NCI-H187 treated with DMSO at 0.1 percent for 48 hours (cell line): ENCODE measurements around the gene PRRG2.
"Not testable (repeated sequence)": the region's sequence is repeated elsewhere in the genome, so short reads cannot be mapped to it uniquely, and the experiment has no call there.

Experiments used
- DNase-seq: peaks from one replicate; lab custom pipeline; 2025; lab: John Stamatoyannopoulos, UW

PRRG2 gene

DNA sequence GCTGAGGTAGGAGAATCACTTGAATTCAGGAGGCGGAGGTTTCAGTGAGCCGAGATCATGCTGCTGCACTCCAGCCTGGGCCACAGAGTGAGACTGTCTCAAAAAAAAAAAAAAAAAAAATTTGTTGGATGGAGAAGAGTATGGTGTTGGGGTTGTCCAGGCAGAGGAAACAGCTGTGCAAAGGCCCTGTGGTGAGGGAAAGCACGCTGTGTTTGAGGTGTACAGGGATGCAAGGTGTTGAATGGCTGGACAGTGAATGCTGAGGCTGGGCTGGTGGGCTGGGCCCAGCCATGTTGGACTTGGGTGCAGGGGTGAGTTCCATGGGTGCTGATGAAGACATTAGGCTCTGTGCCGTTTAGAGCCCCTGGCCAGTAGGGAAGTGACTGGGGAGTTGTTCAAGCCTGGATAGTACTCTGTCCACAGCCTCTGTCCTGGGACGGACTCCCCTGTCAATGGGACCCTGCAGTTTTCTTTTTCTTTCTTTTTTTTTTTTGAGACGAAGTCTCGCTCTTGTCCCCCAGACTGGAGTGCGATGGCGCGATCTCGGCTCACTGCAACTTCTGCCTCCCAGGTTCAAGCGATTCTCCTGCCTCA lies 28.5 kb downstream of the PRRG2 start:
- DNase-seq: no peak

DNA sequence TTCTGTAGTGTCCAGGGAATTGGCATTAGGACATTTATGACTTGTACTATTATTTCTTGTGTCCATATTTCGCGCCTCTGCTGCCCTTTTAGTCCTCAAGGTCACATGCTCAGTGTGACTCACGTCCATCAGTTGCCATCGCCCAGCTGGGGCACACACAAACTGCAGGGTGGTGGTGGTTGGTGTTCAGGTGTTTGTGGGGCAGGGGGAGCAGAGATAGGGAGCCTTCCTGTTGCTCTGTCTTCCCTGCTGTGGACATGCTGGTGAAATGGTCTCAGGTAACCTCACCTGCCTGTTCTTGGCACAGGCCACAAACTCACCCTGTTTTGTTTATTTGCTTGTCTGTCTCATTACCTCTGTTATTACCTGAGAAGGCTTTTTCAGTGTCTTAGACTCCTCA lies 32.3 kb downstream of the PRRG2 start:
- DNase-seq: no peak

DNA sequence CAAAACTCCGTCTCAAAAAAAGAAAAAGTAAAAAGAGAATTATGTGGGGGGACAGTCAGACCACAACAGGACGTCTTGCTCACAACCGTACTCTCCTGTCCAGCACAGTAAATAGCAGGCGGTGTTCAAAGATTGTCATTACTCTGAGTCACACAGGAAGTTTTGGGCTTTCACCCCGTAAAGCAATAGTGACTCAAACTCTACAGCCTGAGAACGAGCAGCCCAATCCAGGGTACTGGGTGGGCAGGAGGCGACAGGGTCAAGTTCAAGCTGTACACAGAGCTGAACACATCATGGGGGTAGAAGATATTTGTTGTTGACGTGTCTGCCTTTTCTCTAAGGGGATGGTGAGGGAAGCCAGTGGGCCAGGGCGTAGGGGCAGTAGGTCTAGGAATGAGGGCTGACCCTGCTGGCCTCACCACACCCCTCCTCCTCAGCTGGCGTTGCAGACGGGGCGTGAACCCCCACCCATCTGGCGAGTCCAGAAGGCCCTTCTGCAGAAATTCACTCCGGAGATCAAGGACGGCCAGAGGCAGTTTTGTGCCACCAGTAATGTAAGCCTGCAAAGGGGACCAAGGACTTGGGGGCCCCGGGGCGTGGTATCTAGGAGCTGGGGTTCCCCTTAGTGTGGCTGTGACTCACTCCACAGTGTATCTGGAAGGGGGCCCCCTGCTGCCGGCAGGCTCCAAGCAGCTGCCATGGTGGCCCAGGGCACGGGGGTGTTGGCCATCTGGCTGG lies 33.1 kb downstream of the PRRG2 start:
- no peak for DNase-seq

DNA sequence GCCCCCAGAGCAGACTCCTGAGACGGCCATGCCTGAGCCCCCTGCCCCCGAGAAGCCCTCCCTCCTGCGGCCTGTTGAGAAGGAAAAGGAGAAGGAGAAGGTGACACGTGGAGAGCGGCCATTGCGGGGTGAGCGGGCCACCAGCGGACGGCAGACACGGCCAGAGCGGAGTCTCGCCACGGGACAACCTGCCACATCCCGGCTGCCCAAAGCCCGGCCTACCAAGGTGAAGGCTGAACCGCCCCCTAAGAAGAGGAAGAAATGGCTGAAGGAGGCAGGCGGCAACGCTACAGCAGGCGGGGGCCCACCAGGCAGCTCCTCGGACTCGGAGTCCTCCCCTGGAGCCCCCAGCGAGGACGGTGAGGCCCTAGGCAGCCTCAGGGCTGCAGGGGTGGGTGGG lies 34.7 kb downstream of the PRRG2 start:
- DNase-seq: no peak

DNA sequence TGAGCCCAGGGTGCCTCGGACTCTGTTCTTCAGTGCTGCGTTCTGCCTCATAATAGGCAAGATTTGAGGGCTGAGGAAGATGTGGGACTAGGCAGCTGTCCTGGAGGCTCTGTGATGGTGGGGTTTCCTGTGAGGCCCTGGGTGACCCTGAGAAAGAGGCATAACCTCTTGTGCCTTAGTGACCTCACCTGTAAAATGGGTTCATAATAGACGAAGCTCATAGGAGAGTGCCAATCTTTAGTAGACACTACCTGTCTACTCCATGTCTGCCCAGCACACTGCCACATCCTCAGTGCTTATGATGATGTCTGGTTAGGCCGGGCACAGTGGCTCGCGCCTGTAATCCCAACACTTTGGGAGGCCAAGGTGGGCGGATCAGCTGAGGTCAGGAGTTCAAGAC lies 35.4 kb downstream of the PRRG2 start:
- no peak for DNase-seq

DNA sequence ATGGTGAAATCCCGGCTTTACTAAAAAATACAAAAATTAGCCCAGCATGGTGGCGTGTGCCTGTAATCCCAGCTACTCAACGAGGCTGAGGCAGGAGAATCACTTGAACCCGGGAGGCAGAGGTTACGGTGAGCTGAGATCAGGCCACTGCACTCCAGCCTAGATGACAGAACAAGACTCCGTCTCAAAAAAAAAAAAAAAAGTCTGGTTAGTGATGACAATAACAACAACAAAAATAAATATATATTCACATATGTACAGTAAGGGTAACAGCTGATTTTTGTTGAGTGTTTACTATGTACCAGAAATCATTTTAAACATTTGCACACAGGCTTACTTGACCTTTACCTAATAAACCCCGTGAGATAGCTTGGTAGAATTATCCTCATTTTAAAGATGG lies 35.8 kb downstream of the PRRG2 start:
- no peak for DNase-seq

DNA sequence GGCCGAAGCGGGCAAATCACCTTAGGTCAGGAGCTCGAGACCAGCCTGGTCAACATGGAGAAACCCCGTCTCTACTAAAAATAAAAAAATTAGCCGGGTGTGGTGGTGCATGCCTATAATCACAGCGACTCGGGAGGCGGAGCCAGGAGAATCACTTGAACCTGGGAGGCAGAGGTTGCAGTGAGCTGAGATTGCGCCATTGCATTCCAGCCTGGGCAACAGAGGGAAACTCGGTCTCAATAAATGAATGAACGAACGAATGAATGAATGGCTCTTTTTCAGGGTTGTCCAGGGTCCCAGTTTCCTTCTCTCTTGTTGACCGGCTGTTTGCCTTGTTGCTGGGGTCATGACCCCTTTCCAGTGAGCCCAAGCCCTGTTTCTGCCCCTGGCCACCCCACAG lies 36.7 kb downstream of the PRRG2 start:
- DNase-seq: not testable (repeated sequence)

DNA sequence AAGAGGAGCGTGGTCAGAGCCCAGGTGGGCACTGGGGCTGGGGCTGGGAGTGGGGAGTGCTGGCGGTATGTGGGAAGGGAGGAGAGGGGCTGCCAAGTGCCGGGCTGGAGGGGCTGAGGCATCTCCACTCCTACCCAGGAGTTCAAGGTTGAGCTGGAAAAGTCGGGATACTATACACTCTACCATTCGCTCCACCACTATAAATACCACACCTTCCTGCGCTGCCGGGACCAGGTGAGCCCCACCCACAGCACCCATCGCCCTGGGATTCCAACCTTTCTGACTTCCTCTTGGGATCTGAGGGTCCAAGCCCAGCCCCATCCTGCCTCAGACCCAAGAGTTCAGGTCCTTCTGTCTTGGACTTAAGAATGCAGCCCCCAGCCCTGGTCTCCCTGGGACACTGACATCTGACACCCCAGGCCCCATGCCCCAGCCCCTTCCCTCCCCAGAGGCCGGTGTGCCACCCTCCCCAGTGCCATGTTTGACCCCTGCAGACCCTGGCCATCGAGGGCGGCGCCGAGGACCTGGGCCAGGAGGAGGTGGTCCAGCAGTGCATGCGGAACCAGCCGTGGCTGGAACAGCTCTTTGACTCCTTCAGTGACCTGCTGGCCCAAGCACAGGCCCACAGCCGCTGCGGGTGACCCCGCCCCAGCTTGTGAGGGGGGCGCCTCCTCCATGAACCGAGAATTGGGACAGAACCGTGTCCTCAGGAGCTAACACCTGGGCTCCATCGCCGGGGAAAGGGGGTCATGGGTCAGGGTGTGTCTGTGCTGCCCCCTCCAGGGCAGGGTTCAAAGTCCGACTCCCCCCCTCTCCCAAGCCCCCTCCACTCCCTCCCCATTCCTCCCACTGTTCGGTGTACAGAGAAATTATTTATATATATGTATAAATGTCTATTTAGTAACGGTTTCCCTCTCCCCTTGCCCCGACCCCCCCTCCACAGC lies 44.1 kb downstream of the PRRG2 start:
- DNase-seq: no peak

DNA sequence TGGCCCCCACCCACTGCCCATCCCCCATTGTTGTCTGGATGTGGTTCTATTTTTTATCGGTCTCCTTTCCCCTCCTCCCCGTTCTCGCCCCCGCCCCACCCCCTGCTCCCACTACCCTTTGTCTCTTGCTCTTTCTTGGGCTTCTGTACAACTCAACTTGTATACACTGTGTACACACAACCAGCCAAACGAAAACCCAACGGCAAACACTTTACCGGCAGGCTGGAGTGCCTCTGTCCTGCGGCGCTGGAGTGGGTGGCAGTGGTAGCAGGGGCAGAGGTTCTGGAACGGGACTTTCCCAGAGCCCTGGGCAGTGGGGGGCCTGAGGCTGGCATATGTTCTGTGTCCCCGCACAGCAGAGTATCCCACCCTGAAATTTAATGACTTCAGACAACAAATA lies 45.1 kb downstream of the PRRG2 start:
- no peak for DNase-seq

DNA sequence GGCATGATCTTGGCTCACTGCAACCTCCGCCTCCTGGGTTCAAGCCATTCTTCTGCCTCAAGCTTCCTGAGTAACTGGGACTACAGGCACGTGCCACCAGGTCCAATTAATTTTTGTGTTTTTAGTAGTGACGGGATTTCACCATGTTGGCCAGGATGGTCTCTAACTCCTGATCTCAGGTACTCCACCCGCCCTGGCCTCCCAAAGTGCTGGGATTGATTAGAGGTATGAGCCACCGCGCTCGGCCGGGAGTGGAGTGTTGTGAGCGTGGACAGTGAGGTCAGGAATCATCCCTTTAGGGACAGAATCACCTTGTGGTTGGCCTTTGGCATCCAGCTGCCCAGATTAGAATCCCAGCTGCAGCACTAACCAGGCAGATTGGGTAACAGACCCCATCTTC lies 48.5 kb downstream of the PRRG2 start:
- no peak for DNase-seq

DNA sequence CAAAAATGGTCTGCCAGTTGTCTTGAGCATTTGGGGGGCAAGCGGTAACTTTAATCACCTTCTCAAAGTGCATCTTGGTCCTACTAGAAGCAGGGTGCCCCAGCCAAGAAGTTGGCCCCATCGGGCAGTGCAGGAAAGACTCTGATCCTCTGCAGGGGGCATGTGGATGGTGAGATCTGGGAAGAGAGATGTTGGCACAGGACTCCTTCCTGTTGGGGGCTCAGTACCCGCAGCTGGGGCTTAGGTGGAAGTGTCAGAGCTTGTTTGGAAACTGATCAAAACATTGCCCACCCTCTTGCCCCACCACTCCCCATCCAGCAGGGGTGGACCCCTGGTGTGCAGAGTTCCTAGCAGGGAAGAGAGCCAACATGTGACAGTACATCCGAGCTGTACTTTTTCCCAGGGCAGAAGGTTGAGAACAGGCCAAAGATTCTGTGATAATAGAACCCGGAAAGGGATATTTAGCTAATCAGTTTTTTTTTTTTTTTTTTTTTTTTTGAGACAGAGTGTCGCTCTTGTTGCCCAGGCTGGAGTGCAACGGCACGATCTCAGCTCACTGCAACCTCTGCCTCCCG lies 50.0 kb downstream of the PRRG2 start:
- no peak for DNase-seq

DNA sequence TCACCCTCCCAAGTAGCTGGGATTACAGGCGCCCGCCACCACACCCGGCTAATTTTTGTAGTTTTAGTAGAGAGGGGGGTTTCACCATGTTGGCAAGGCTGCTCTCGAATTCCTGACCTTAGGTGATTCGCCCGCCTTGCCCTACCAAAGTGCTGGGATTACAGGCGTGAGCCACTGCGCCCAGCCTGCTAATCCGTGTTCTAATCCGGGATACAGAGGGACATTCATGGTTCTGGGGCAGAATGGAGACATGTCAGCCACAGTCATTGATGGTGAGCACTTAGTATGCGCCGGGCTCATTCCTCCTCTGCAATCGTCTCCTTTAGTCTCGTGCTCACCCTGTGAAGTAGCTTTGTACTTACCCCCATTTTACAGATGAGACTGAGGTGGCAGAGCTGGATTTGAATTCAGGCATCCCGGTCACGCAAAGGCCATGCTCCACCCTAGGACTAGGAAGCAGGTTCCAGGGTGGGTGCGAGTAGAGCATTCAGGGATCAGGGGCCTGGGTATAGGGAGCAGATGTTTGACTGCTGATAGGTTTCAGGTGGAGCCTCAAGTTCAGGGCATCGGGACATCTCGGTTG lies 50.6 kb downstream of the PRRG2 start:
- DNase-seq: no peak

DNA sequence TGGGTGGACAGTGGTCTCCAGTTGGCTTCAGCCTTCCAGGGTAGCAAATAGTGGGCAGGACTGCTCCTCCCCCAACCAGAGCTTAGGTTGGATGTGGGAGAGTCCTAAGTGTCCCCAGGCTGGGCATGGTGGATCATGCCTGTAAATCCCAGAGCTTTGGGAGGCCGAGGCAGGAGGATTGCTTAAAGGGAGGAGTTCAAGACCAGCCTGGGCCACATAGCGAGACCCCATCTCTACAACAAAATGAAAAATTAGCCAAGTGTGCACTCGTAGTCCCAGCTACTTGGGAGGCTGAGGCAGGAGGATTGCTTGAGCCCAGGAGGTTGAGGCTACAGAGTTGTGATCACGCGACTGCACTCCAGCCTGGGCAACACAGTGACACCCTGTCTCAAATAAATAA lies 51.5 kb downstream of the PRRG2 start:
- no peak for DNase-seq

DNA sequence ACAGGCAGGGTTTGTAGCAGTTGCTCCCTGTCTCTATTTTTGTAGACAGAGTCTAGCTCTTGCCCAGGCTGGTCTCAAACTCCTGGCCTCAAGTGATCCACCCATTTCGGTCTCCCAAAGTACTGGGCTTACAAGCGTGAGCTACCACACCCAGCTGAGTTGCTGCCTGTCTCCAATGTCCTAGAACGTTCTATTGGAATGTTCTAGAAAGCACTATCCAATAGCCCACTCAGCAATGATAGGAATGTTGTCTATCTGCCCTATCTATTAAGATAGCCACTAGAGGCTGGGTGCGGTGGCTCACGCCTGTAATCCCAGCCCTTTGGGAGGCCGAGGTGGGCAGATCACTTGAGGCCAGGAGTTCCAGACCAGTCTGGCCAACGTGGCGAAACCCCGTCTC lies 52.2 kb downstream of the PRRG2 start:
- DNase-seq: not testable (repeated sequence)

DNA sequence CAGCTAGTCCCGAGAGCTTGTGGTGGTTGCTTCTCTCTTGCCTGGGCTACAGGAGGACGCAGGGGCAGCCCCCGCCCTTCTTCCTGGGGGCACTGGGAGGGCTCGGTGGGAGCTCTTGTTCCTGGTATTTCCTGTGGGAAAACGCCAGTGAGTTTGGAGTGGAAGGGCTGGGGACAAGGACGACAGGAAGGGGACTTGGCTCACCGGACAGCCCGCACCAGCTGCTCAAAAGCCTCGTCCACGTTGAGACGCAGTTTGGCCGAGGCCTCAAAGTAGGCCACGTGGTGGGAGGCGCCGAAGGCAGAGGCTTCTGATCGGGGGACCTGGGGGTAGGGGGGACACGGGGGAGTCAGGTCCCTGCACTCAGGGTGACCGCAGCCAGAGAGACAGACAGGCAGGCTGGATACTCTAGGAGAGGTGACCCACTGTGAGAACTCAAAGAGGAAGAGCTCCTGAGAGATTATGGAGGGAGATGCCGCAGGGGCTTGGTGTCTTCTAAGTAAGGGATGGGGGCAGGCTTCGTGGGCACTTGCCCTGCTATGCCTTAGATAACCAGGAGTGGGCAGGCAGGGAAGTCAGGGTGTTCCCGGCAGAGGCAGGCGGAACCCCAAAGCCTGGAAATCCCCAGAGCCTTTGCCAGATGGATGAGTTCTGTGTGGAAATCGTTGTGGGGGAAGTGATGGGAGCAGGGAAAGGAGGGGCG lies 54.6 kb downstream of the PRRG2 start:
- no peak for DNase-seq

DNA sequence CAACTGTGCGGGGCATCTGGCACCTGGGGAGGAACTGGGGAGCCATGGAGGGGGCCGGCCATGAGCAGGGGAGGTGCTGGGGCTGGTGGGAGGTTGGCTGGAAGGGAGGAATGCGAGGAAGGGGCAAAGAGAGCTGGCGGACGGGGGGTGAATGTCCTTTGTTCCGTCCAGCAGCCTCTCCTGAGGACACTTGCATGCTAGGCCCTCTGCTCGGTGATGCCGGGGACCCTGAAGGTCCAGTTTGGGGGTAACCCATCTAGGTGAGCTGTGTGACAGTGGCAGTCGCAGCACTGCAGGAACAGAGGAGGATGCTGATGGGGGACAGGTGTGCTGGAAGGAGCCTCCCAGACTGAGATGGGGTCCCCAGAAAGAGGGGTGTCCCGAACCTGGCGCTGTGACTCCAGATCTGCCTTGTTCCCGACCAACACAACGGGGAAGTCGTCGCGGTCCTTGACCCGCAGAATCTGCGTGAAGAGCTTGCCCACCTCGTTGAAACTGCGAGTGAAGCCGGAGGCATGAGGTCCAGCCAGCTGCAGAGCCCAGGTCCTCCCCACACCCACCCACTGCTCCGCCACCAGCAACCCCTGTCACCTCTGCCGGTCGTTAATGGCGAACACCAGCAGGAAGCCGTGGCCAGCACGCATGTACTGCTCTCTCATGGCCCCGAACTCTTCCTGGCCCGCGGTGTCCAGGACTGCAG lies 55.3 kb downstream of the PRRG2 start:
- no peak for DNase-seq

DNA sequence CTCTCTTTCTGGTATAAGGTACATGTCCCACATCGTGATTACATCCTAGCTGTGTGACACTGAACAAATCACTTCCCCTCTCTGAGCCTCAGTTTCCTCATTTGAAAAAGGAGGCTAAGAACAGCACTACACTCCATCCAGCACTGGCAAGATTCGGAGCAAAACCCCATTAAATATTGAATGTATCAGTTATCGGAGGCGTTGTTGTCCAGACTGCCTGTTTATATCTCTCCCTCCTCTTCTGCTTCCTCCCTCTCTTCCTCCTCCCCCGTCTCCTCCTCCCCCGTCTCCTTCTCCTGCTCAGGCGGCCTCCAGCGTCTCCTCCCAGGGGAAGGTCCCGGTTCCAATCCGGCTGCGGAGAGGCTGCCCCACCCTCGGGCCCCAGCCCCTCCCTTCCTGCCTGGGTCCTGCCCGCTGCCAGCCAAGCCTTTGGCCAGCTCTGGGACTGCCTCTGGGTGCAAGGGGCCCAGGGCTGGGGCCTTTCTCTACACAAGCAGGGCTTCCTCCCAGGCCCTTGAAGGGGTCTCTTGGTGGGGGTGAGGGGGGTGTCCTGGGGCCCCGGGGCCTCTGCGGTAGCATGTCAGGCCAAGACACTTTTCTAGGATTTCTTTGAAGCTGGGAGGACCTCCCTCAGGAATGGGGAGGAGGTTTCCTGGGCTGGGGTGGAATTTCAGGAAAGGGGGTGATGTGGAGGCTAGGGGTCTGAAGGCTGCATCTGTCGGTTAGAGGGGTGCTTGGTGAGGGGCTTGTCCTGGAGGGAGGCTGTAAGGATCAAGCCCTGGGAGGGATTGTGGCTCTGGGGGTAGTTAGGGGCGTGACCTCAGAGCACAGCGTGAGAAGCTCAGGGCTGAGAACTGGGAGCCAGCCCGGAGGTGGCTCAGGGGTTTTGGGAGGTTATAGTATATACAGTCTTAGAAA lies 57.0 kb downstream of the PRRG2 start:
- DNase-seq: no peak

DNA sequence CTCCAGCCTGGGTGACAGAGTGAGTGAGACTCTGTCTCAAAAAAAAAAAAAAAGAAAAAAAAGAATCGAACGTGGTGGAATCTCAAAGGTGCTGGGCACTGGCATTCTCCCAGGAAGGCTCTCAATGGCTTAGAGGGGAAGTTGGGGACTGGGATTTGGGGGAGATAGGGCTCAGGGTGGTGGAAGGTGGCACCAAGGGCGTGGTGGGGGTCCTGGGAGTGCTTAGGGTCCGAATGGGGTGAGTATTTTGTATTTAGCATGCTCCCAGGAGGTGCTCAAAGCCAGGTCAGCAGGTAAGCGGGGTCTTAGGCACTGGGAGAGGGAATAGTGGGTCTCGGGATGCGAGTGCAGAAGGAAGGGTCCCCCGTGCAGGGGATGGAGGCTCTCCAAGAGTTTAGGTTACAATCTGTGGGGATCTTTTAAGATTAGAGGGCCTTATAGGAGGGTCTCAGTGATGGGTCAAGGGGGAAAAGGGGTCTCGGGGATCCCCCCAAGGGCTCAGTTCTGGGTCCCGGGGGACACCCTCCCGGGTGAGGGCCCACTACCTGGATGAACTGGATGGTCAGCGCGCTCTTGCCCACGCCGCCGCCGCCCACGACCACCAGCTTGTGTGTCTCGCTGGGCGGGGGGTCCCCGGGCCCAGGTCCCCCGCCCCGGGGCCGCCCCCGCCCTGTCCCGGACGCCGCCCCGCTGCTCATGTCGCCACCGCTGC lies 58.4 kb downstream of the PRRG2 start:
- DNase-seq: no peak
